Activated CD4-positive, alpha-beta T cell treated with anti-CD3 and anti-CD28 coated beads for 24 hours (primary cell): ENCODE measurements around the gene AGO3.
"Not testable (repeated sequence)": the region's sequence is repeated elsewhere in the genome, so short reads cannot be mapped to it uniquely, and the experiment has no call there.

Source experiments
- DNase-seq, 2 donors: peaks; one replicate each; pipeline ENCODE4 v3.0.0-alpha.2; 2020; ENCODE audit warnings: low read depth in 2 of 2

Gene AGO3

DNA sequence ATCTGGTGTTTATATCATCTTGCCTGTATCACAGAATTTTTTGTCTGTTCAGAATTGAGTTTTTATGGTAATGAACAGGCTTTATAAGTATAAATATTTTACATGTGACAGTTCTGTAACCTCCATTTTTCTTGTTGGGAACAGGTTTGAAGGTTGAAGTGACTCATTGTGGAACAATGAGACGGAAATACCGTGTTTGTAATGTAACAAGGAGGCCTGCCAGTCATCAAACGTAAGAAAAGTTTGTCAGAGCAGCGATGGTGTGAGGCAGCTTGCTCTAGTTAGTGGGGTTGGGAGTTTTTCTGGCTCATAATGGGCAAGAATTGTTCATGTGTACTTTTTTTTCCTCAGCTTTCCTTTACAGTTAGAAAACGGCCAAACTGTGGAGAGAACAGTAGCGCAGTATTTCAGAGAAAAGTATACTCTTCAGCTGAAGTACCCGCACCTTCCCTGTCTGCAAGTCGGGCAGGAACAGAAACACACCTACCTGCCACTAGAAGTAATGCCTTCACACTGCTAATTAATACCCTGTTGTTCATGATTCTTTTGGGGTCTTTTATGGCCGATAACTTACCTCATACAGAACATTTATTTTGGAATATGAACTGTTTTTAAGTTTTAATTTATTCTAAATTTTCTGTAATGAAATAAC, 77.8 kb downstream of the AGO3 start:
- DNase-seq: no peak

DNA sequence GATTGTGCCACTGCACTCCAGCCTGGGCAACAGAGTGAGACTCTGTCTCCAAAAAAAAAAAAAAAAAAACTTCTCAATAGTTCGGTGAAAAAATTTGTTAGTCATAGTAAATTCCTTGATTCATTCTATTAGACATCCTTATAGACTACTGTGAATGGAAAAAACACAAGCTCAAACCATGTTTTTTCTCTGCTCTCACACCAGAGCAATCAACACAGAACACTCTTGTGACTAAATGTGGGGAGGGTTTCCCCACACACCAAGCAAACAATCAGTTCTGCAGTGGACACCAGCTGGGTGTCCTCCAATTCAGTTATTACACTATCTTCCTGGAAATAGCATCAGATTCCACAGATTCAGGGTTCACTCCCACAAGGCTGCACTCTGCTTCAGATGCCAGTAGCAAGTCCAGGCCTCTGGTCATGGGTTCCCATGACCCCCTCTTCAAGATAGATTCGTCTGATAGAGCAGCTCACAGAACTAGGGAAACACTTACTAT, 83.9 kb downstream of the AGO3 start:
- no peak for DNase-seq

DNA sequence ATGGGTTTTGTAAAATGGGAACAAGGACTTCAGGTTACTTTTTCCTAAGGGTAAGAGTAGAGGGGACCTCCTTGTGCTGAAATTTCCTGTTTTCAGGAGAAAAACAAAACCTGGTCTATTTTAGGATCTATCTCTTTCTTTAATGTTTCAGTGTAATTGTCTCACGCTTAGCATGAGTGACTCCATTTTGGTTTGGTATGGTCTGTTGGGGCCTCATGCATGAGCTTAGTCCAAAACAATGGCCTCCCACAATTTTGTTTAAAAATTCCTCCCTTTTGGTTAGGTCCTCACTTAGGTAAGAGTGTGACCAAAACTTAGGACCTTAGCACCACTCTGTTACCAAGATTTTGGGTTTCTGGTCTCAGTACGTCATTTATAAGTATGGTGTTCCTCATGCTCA, 85.8 kb downstream of the AGO3 start:
- no peak for DNase-seq

DNA sequence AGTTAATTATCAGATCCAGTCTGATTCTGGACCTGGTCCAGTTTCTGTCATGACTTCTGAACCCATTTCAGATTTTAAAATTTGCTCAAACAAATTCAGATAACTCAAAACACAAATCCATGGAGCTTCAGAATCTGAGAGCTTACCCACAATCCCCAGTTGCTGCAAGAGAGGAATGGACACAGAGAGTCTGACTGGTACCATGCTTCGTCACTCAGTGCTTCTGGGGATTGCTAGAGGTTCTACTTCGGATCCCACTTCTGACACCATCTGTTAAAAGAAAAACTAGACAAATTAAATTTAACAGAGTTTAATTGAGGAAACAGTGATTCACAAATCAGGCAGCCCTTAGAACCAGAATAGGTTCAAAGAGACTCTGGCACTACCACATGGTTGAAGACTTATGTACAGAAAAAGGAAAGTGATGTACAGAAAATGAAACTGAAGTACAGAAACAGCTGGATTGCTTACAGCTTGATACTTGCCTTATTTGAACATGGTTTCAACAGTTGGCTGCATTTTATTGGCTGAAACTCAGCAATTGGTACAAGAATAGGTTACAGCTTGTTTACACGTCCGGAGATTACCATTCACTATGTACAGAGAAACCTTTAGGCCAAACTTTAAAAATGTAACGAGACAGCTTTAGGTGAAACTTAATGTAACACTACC, 92.3 kb downstream of the AGO3 start:
- DNase-seq: no peak

DNA sequence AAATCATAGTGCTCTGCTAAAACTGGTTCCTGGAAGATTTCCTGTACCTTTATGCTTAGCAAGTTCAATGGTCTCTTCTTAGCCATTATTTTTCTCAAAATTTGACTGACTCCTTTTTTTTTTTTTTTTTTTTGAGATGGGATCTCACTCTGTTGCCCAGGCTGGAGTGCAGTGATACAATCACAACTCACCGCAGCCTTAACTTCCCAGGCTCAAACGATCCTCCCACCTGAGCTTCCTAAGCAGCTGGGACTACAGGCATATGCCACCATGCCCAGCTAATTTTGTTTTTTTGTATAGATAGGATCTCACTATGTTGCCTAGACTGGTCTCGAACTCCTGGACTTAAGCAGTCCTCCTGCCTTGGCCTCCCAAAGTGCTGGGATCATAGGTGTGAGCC, 93.1 kb downstream of the AGO3 start:
- not testable (repeated sequence) for DNase-seq

GRCh38 chr1:36024847-36025246, 93.9 kb downstream of the AGO3 start:
- DNase-seq: no peak

GRCh38 chr1:36027766-36028165, 96.9 kb downstream of the AGO3 start:
- DNase-seq: no peak

- DNase-seq: no peak
These were observed 100.5 kb downstream of the AGO3 start for GRCh38 chr1:36031441-36031840.

DNA sequence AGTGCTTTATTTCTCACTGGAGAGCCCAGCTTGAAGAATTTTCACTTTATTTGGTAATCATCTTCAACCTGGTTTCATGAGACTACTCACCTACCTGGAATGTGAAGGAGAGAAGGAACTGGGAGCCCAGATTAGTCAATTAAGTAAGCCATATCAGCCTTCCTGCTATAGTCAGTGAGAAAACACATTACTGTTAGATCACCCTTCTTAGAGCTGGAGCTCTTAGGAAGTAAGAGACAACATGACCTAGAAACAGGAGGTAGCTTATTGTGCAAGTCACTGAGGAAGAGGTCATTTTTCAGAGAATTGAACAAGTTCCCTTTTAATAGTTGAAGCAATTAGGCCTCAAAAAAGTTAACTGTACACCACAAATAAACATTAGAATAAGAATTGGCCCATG, 103.8 kb downstream of the AGO3 start:
- DNase-seq: no peak

- no peak for DNase-seq
These were observed 104.2 kb downstream of the AGO3 start for GRCh38 chr1:36035154-36035553.

DNA sequence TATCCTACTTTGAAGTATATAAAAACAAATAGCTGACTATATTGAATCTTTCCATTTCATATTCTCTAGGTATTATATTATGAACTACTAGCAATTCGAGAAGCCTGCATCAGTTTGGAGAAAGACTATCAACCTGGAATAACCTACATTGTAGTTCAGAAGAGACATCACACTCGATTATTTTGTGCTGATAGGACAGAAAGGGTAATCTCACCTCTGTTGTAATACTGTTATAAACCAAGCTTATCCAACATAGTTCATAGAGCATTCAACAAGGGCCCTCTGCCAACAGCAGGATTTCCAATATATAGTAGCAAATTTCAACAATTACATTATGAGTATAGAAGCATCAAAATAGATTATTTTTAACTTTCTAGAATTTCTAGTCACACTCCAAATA, 109.3 kb downstream of the AGO3 start:
- no peak for DNase-seq

GRCh38 chr1:36051821-36052220, 120.9 kb downstream of the AGO3 start:
- DNase-seq: no peak

GRCh38 chr1:36053978-36054377, 123.1 kb downstream of the AGO3 start:
- no peak for DNase-seq

GRCh38 chr1:36055706-36056105, 124.8 kb downstream of the AGO3 start:
- no peak for DNase-seq

GRCh38 chr1:36062315-36062714, 131.4 kb downstream of the AGO3 start:
- no peak for DNase-seq

DNA sequence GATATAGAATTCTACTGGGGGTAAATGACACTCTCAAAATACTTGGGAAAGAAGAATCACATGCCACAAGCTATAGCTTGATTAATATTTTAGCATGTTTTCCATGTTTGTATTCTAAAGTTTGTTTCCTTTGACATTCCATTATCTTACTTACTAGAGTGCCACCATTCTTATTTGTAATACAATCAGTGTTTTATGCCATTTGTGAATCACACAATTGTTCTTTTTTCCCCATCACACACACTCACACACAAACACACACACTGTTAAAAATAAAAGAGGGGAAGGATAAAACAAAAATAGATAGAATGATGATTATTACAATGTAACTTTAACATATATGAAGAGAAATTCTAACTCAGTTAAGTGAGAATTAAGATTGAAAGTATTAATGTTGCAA, 137.0 kb downstream of the AGO3 start:
- DNase-seq: no peak

DNA sequence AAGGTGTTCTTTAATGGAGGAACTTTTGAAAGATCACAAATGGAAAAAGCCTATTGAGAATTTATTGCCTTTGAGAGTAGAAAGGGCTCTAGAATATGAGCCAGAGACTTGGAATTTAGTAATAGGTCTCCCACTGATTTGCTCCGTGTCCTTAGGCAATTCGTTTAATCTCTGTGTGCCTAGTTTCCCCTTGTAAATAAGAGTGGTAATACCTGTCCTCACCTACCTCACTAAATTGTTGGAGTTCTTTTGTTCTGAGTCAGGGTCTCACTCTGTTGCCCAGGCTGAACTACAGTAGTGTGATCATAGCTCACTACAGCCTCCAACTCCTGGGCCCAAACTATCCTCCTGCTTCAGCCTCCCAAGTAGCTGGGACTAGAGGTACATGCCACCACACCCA, 138.0 kb downstream of the AGO3 start:
- no peak for DNase-seq

GRCh38 chr1:36070349-36070748, 139.4 kb downstream of the AGO3 start:
- no peak for DNase-seq

DNA sequence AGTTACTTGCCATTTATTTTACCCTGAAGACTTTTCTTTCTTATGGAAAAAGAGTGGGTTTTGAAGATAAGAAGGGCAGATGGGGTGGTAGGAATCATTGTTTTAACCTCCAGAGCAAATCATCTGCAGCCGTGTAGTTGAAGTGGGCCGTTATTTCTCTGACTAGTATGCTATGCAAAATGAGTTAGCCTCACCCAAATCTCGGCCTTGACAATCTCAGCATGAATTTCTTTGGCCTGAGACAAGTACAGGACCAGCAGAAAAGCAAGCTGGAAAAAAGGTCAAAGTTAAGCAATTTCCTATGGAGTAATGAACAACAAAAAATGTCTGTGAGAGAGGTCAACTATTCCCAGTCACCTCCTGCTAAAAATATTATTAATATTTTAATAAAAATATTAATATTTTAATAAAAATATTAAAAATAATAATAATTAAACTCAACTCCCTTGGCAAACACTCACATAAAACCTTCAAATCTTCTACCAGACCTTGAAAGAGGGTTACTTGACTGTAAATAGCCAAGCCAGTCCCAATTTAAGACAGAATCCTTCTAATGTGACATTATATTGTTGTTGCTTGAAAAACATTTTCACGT, 146.2 kb downstream of the AGO3 start:
- DNase-seq: no peak

DNA sequence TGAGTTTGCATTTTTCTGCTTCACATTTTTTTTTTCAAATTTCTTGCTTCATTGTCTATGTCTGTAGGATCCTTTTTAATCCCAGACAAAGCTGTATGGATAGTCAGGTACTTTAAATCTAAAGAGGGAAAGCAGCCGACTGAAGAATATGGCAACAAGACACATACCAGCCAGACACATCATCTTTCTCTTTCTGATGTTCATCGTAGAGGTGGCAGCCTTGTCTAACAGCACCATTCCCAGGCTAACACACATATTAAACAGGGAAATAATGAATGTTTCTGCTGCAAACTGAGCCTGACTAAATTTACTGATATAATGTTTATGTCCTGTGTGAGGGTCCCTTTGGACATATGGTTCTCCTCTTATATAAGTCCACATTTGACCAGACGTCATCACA, 149.3 kb downstream of the AGO3 start:
- DNase-seq: no peak

DNA sequence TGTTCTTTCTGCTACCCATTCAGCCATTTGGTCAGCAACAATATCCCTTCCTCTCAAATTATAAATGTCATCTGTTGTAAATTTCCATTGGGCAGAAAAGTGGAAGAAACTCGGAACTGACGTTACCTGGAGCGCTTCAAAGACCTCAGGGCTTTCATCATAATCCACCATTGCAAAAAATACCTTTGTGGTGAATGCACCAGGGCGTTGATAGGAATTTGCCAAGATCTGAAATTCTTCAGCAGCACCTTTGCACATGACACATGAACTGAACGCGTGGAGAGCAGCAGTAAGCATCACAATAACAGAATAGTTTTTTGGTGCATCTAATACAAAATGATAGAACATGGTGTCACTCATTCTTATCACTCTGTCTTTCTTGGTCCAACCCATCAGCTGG, 149.9 kb downstream of the AGO3 start:
- no peak for DNase-seq

GRCh38 chr1:36081926-36082485, 151.1 kb downstream of the AGO3 start:
- DNase-seq: no peak

DNA sequence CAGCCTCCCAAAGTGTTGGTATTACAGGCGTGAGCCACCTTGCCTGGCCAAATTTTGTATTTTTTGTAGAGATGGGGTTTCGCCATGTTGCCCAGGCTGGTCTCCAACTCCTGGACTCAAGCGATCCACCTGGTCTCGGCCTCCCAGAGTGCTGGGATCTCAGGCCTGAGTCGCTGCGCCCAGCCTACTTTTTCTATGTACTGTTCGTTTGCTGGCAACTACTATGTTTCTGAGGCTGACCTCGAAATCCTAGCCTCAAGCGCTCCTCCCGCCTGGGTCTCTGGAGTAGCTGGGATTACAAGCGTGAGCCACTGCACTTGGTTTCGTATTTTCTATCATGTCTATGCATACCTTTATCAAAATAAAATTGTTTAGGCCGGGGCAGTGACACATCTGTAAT, 152.3 kb downstream of the AGO3 start:
- no peak for DNase-seq
